ENCODE results near the gene TTL. TPM values are rescaled to one million over a fixed set of nuclear protein-coding genes. Genes with fewer than 3 reads are reported as not detected.

The TTL gene
- total RNA-seq, 1 donor from 2014 or later: 87.0 TPM

DNA sequence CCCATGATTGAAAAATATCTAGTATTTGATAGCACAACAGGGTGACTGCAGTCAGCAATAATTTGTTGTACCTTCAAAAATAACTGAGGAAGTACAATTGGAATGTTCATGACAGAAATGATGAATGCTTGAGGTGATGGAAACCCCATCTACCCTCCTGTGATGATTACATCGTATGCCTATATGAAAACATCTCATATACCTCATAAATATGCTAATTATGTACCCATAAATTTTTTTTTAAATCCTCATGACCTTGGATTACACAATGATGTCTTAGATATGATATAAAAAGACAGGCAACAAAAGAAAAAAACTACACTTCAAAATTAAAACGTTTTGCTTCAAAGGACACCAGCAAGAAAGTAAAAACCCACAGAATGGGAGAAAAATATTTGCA, 59.0 kb downstream of the TTL start:
- no peak for DNase-seq (ENCODE audit: low read depth, low spot score)
- Mint-ChIP-seq H3K4me3 (no peak overlapping the region), H3K36me3 (ENCODE audit: low read depth) (no peaks in the 10 kb centered on the region), H3K4me1 (peaks cover 7% of the 10 kb centered on the region), H3K27ac (ENCODE audit: unreplicated experiment) (no peak overlapping the region), H3K27me3 (ENCODE audit: low read depth) (no peaks in the 10 kb centered on the region), H3K9me3 (no peaks in the 10 kb centered on the region)
- TF ChIP-seq, protein P1, sequence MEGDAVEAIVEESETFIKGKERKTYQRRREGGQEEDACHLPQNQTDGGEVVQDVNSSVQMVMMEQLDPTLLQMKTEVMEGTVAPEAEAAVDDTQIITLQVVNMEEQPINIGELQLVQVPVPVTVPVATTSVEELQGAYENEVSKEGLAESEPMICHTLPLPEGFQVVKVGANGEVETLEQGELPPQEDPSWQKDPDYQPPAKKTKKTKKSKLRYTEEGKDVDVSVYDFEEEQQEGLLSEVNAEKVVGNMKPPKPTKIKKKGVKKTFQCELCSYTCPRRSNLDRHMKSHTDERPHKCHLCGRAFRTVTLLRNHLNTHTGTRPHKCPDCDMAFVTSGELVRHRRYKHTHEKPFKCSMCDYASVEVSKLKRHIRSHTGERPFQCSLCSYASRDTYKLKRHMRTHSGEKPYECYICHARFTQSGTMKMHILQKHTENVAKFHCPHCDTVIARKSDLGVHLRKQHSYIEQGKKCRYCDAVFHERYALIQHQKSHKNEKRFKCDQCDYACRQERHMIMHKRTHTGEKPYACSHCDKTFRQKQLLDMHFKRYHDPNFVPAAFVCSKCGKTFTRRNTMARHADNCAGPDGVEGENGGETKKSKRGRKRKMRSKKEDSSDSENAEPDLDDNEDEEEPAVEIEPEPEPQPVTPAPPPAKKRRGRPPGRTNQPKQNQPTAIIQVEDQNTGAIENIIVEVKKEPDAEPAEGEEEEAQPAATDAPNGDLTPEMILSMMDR (conservative IDR thresholded peaks at IDR 0.05): no peak

DNA sequence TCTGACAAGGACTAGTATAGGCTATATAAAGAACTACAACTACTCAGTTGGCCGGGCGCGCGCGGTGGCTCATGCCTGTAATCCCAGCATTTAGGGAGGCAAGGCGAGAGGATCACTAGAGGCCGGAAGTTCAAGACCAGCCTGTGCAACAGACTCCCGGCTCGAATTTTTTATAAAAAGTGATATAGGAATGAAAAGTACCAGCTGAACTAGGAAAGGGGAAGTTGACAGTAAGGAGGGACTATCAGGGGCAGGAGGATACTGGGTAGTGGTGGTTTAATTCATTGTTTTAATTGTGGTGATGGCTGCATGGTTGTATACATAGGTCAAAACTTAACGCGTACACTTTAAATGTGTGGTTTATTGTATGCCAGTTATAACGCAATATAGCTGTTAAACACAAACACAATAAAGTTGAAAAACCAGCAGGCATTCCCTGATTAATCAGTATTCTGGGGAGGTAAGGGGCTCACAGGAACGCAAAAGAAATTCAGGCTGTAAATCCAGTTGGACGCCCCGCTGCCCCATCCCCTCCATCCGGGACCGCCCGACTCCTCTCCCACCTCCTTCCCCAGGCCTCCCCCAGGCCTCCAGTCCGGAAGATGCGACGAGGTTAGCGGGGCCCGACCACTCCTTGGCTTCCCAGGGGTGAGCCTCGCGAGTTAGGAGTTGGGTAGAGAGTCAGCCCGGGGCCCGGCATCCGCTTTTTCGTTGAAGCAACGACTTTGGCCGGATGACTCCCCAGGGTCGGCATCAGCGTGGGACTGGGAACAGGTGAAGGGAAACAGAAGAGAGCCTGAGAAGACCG, 59.6 kb downstream of the TTL start:
- Mint-ChIP-seq H3K4me3 (no peak overlapping the region), H3K36me3 (ENCODE audit: low read depth) (no peaks in the 10 kb centered on the region), H3K27ac (ENCODE audit: unreplicated experiment) (peak overlapping the region; percentile 99), H3K27me3 (ENCODE audit: low read depth) (no peaks in the 10 kb centered on the region), H3K4me1 (peaks cover 7% of the 10 kb centered on the region), H3K9me3 (no peaks in the 10 kb centered on the region)
- DNase-seq (ENCODE audit: low read depth, low spot score): peak; percentile 64
- TF ChIP-seq, protein P1 (conservative IDR thresholded peaks at IDR 0.05): no peak

DNA sequence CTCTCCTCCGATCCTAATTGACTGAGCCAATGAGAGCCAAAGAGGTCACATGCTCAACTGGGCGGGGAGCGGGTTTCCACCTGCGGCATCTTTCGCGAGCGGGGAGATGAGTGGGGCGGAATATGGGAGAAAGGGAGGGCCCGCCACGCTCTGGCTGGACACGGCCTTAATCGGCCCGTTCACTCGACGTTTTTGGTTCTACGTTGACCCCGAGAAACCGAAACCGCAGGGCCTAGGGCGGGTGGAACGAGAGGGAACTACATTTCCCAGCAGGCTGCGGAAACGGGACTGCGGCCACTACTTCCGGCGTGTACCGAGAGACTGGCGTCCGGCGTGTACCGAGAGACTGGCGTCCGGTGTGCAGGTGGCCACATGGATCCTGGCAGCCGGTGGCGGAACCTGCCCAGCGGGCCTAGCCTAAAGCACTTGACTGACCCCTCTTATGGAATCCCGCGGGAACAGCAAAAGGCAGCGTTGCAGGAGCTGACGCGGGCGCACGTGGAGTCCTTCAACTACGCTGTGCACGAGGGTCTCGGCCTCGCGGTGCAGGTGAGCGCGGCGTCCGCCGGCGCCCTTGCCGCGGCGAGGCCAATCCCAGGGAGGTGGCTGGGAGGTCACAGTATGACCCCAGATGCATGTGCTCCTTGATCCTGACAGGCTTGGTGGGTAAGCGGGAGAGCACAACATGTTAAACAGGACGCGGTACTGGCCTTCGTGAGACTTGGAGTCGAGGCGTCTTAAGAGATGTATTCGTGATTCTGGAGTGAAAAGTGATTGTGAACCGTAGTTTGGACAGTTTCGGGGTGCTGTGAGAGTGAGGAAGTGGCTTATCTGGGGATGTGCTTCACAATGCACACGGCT, 60.4 kb downstream of the TTL start, which contains the start of gene POLR1B:
Gene POLR1B (plus strand): TSS at position 343 of the 861 bp plus-strand sequence. CDS start 30 bp downstream, at position 373.
- DNase-seq (ENCODE audit: low read depth, low spot score): peak; percentile 69
- H3K9me3 Mint-ChIP-seq: no peaks in the 10 kb centered on the region
- H3K4me1 Mint-ChIP-seq: peaks cover 7% of the 10 kb centered on the region
- H3K27ac Mint-ChIP-seq (ENCODE audit: unreplicated experiment): peak within 1 kb of the TSS; percentile 99
- H3K27me3 Mint-ChIP-seq (ENCODE audit: low read depth): no peaks in the 10 kb centered on the region
- no peak within 1 kb of the TSS for H3K4me3 Mint-ChIP-seq
- H3K36me3 Mint-ChIP-seq (ENCODE audit: low read depth): peaks cover 3% of the 10 kb centered on the region
- TF ChIP-seq, protein P1 (conservative IDR thresholded peaks at IDR 0.05): no peak

DNA sequence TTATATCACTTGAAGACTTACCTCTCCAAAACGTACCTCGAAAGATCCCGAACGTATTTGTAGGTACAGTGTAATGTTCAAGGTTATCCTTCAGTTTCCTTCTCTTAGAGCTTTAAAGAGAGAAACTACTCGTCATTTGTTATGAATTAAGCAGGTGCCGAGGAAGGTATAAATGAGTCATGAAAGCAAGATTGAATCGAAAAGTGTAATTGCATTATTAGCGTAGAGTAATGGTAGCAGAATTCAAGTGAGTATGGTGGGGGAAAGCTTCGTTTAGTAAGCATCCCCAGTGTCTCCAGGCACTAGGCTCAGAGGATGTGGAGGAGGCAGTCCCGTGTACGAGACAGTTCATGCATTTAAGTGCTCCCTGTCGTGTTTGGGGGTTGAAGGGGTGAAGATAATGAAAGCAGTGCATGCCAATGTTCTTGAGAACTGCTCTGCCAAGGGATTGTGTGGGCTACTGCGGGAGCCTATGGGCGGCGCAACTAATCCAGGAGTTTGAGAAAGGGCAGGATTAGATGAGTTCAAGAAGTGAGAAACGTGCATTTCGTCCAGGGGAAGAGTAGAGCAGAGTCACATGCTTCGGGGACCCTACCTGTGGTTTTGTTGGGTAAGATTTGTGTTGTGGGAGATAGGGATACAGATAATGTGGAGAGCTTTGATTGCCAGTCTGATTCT, 61.2 kb downstream of the TTL start:
- no peaks in the 10 kb centered on the region for H3K27me3 Mint-ChIP-seq (ENCODE audit: low read depth)

DNA sequence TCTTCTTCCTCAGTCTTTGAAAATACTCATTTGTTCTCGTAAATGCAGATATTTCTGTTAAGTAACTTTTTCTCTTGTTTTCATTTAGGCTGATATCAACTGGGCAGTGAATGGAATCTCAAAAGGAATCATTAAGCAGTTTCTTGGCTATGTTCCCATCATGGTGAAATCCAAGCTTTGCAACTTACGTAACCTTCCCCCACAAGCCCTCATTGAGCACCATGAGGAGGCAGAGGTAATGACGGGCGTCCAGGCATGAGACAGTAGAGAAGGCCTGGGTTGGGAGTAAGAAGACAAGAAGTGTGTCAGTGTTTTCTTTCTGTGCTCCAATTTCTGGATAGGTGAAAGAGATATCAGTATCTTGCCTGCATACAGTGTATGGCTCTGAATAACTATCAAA, 65.4 kb downstream of the TTL start:
- no peaks in the 10 kb centered on the region for H3K27me3 Mint-ChIP-seq (ENCODE audit: low read depth)
- H3K9me3 Mint-ChIP-seq: no peaks in the 10 kb centered on the region
- DNase-seq (ENCODE audit: low read depth, low spot score): no peak
- peaks cover 8% of the 10 kb centered on the region for H3K4me1 Mint-ChIP-seq
- TF ChIP-seq, protein P1 (conservative IDR thresholded peaks at IDR 0.05): no peak
- no peak overlapping the region for H3K27ac Mint-ChIP-seq (ENCODE audit: unreplicated experiment)
- H3K36me3 Mint-ChIP-seq (ENCODE audit: low read depth): peaks cover 15% of the 10 kb centered on the region
- H3K4me3 Mint-ChIP-seq: peak overlapping the region; percentile 1

More for the DNA sequence above, 61.2 kb downstream of the TTL start:
- DNase-seq (ENCODE audit: low read depth, low spot score): no peak
- peaks cover 3% of the 10 kb centered on the region for H3K36me3 Mint-ChIP-seq (ENCODE audit: low read depth)
- H3K27ac Mint-ChIP-seq (ENCODE audit: unreplicated experiment): no peak overlapping the region
- no peak overlapping the region for H3K4me3 Mint-ChIP-seq
- TF ChIP-seq, protein P1 (conservative IDR thresholded peaks at IDR 0.05): no peak
- peaks cover 7% of the 10 kb centered on the region for H3K4me1 Mint-ChIP-seq
- H3K9me3 Mint-ChIP-seq: no peaks in the 10 kb centered on the region
